Astrocyte of the cerebellum (primary cell): Measurements from ENCODE around the gene PIK3C2A.

Experiments
- DNase-seq: peaks from one replicate; pipeline ENCODE4 v3.0.0-alpha.2; 2011; ENCODE audit warnings: low read depth
- H3K4me3 ChIP-seq: 2 replicates; pipeline ENCODE4 v1.5.1; 2011; ENCODE audit warnings: mild to moderate bottlenecking, low read depth, low read length, moderate library complexity
- in situ Hi-C: cut with HindIII; loops from 2 replicates; pipeline ENCODE4 v1.10.0; 2017; ENCODE audit warnings: low sequenced_read_pairs
- TF ChIP-seq, protein P1 (sequence below): IDR thresholded peaks from 2 replicates; pipeline ENCODE4 v1.5.1; 2012; ENCODE audit warnings: low read length, low read depth, moderate library complexity, mild to moderate bottlenecking; ENCODE audit errors: missing control alignments

PIK3C2A gene

DNA sequence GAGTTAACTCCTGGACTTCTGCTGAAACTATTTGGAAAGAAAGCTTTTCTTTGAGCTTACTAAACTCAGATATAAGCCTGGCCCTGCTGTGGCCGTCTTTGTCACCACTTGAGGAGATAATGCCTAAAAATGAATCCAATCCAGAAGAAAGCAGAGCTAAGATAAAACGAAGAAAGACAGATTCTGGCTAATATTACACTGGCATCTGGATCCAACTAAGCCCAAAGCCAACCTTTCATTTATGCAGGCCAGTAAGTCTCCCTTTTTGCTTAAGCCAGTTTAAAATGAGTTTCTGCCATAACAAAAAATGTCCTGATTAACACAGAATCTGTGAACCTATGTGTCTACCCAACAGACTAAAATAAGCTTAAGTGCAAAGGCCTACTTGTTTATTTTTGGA lies 34.5 kb downstream of the PIK3C2A start:
- TF ChIP-seq, protein P1, sequence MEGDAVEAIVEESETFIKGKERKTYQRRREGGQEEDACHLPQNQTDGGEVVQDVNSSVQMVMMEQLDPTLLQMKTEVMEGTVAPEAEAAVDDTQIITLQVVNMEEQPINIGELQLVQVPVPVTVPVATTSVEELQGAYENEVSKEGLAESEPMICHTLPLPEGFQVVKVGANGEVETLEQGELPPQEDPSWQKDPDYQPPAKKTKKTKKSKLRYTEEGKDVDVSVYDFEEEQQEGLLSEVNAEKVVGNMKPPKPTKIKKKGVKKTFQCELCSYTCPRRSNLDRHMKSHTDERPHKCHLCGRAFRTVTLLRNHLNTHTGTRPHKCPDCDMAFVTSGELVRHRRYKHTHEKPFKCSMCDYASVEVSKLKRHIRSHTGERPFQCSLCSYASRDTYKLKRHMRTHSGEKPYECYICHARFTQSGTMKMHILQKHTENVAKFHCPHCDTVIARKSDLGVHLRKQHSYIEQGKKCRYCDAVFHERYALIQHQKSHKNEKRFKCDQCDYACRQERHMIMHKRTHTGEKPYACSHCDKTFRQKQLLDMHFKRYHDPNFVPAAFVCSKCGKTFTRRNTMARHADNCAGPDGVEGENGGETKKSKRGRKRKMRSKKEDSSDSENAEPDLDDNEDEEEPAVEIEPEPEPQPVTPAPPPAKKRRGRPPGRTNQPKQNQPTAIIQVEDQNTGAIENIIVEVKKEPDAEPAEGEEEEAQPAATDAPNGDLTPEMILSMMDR: no peak
- in situ Hi-C loops: no loop called here
- H3K4me3 ChIP-seq: no peak overlapping the region
- DNase-seq: no peak

DNA sequence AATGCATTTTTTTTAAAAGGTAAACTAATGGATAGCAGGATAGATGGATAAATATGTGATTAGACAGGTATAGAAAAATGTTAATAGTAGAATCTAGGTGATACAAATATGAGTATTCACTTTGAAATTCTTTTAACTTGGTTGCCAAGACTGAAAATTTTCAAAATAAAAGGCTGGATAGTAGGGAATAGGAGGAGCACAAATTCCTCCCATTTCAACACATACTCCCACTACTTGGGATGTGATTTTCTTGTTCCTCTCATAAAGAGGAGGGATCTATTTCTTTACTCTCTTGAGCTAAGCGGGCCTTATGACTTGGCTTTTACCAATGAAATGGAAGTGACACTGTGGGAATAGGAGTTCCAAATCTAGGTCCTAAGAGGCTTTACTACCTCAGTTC lies 35.9 kb downstream of the PIK3C2A start:
- DNase-seq: no peak
- TF ChIP-seq, protein P1: no peak
- no peak overlapping the region for H3K4me3 ChIP-seq
- in situ Hi-C loops: no loop called here

DNA sequence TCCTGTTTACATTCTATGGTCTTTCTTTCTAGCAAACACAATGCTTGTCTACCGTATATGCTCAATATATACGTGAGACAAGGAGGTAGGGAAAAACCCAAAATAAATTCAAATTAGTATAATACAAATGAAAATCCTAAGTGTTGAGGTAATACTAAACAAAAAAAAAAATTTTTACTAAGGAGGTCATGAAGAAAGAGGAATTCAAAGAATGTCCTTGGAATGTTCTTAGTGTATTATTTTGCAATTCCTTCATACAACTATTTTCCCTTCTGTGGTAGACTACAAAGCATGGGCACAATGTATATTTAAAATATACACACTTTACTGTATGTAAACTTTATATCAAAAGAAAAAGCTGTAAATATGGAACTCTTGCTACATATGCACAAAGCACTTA lies 36.4 kb downstream of the PIK3C2A start:
- TF ChIP-seq, protein P1: no peak
- in situ Hi-C loops: no loop called here
- peak; percentile 4 for DNase-seq
- H3K4me3 ChIP-seq: no peak overlapping the region

DNA sequence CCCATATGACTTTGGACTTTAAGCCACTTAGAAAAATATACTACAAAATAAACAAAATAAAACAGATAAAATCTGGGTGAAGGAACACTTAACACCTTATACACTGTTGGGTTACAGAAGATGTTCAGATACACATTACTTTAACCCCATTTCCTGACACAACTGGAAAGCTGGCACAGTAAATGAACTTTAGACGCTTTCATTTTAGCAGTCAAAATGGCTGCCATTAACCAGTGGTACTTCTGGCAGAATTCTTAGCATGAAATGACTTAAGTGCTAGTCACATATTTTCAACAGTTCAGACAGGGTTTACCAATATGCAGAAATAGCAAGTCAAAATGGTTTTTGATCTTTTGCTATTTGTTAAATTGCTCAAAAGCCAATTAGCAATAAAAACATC lies 37.9 kb downstream of the PIK3C2A start:
- no peak overlapping the region for H3K4me3 ChIP-seq
- TF ChIP-seq, protein P1: no peak
- in situ Hi-C loops: no loop called here
- DNase-seq: no peak

DNA sequence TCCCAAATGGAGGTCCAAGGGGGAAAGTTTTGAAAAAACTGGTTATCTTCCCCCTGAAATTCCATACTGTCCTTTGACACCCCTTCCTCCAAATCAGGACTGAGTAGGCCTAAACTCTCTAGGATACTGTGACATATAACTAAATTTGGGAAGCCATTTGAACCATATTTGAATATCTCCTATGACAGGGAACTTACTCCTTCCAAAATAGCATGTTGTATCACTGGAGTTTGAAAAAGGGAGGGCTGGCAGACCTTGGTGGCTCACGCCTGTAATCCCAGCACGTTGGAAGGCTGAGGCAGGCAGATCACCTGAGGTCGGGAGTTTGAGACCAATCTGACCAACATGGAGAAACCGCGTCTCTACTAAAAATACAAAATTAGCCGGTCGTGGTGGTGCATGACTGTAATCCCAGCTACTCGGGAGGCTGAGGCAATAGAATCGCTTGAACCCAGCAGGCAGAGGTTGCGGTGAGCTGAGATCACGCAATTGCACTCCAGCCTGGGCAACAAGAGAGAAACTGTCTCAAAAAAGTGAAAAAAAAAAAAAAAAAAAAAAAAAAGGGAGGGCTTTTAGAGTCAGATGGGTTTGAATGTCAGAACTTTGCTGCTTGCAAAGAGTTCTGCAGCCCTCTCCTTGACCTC lies 42.4 kb downstream of the PIK3C2A start:
- TF ChIP-seq, protein P1: no peak
- in situ Hi-C loops: no loop called here

DNA sequence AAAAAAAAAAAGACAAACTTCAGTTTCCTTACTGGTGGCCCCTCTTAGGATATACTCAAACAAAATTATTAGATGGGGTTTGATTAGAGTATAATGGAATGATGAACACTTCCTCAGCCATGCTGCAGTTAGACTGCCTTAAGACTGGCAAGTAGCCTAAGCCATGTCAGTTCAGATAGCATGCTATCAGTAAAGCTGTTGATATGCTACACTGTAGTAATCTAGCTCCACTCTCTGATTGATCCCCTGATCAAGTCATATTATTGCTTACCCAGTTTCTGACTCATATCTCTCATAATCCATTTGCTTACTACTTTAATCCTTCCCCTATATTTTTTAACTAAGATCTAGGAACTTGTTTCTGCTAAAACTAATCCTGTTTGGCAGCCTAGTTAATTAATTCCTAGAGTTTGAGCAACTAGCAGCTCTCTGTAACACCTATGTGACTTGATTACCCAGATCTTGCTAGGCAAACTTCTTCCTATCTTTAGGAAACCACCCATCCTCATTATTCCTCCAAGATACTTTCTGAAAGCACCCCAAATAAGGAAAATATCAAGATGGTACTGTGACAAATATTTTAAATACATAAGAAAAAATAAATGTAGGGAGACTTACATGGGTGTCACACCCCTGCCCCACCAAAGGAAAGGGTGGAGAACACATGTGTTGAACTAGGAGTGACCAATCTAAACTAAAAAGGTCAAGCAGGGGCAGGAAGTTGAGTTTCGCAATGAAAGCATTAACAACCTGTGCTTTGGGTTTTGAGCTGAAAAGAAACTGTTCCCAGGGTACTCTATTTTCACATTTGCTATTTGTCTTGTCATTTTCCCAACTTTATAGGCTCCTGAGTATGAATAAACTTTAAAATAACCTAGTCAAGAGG lies 43.2 kb downstream of the PIK3C2A start:
- H3K4me3 ChIP-seq: no peak overlapping the region
- TF ChIP-seq, protein P1: no peak
- in situ Hi-C loops: no loop called here
- DNase-seq: no peak

More for the DNA sequence above, 42.4 kb downstream of the PIK3C2A start:
- no peak for DNase-seq
- H3K4me3 ChIP-seq: no peak overlapping the region
